NK-92 treated with Interleukin-12 subunit alpha and Interleukin-12 subunit beta, amount 100 ng/mL, for 24 hours (cell line): Measurements from ENCODE around the gene MINDY4.

Experiments used
- DNase-seq: peaks from one replicate; lab custom pipeline; 2025; lab: John Stamatoyannopoulos, UW

MINDY4 gene

GRCh38 chr7:30835396-30835915 is 64.2 kb downstream of the MINDY4 start:
- no peak for DNase-seq

GRCh38 chr7:30836991-30837390 is 65.8 kb downstream of the MINDY4 start:
- no peak for DNase-seq

- no peak for DNase-seq
Observed at GRCh38 chr7:30837581-30837980, 66.4 kb downstream of the MINDY4 start.

GRCh38 chr7:30838008-30838407 is 66.8 kb downstream of the MINDY4 start:
- no peak for DNase-seq

GRCh38 chr7:30840141-30841024 is 69.2 kb downstream of the MINDY4 start:
- no peak for DNase-seq

GRCh38 chr7:30841025-30841735 is 70.0 kb downstream of the MINDY4 start:
- DNase-seq = no peak

GRCh38 chr7:30841801-30842541 is 70.8 kb downstream of the MINDY4 start:
- DNase-seq = no peak

GRCh38 chr7:30842542-30843451 is 71.6 kb downstream of the MINDY4 start:
- DNase-seq = no peak

GRCh38 chr7:30843741-30844482 is 72.7 kb downstream of the MINDY4 start:
- no peak for DNase-seq

- DNase-seq = no peak
Observed at GRCh38 chr7:30844483-30844874, 73.3 kb downstream of the MINDY4 start.

GRCh38 chr7:30844916-30845315 is 73.7 kb downstream of the MINDY4 start:
- DNase-seq = no peak

- DNase-seq = no peak
Observed at GRCh38 chr7:30845426-30846135, 74.4 kb downstream of the MINDY4 start.

- no peak for DNase-seq
Observed at GRCh38 chr7:30846378-30846777, 75.2 kb downstream of the MINDY4 start.

- DNase-seq = no peak
Observed at GRCh38 chr7:30848121-30848855, 77.1 kb downstream of the MINDY4 start.

- DNase-seq = no peak
Observed at GRCh38 chr7:30849565-30849964, 78.3 kb downstream of the MINDY4 start.

GRCh38 chr7:30850426-30850825 is 79.2 kb downstream of the MINDY4 start:
- DNase-seq = no peak

GRCh38 chr7:30851651-30852307 is 80.6 kb downstream of the MINDY4 start:
- no peak for DNase-seq

- no peak for DNase-seq
Observed at GRCh38 chr7:30852308-30852684, 81.1 kb downstream of the MINDY4 start.
